Measurements from ENCODE around the gene LBX2. TPM values are rescaled to one million over a fixed set of nuclear protein-coding genes. Genes with fewer than 3 reads are reported as not detected.

The LBX2 gene
- total and polyA plus RNA-seq, 9 of the 15 experiments (the other 6 are each of a cell fraction or from before 2014, with no cell fraction given), result 0.39 to 6.2 (median 1.8) TPM; not detected in 1

- TF ChIP-seq SRSF1 (IDR thresholded peaks at IDR 0.05; ENCODE audit: low read depth, low read length) (no peak), CBFB (CRISPR knock-in tag; IDR thresholded peaks at IDR 0.05) (no peak; the same call in 1 of the 2 replicates), ZNF444 (CRISPR knock-in tag; IDR thresholded peaks at IDR 0.05) (no peak), STAT6 (CRISPR knock-in tag; IDR thresholded peaks at IDR 0.05) (no peak), TBP (optimal IDR thresholded peaks at IDR 0.05; ENCODE audit: low read depth, low read length) (peak; percentile 62), TBL1XR1 (IDR thresholded peaks at IDR 0.05; ENCODE audit: low read length in 2 of 2) (peak in 1 of 2 experiments; percentile 22; a peak in 2 of 4 replicates), GATAD2B (IDR thresholded peaks at IDR 0.05; ENCODE audit: borderline replicate concordance) (0 out of 2 replicates have a peak, but pooled peaks have one; percentile 19), NR2F6 (CRISPR knock-in tag; IDR thresholded peaks at IDR 0.05) (no peak)
These were observed 31.1 kb upstream of the LBX2 start (continued) for GRCh38 chr2:74530239-74531187.

Measured in K562 (cell line).